K562 (cell line): ENCODE measurements around the gene CCNT1. TPM values are rescaled to one million over a fixed set of nuclear protein-coding genes. Genes with fewer than 3 reads are reported as not detected.

ENCODE experiments used
- ATAC-seq: fragments of 200-7000 bp; cut with Tn5 transposase; 3 replicates; pipeline ENCODE4 v1.9.1; 2020; ENCODE audit warnings: moderate library complexity
- BruUV-seq: library from RNA; stranded (reverse); fragments of 400-500 nt; replicated peaks from 2 replicates; lab custom pipeline; 2021; lab: Mats Ljungman, UMichigan
- CTCF ChIA-PET: fragments of 300-600 bp; formaldehyde crosslinking; extraction: SDS; loops from one replicate; lab custom pipeline; 2021; ENCODE audit warnings: low intra/inter-chr PET ratio; lab: Yijun Ruan, JAX
- POLR2A ChIA-PET: fragments of 300-600, 350-650 bp; sonication (Branson Sonifier 250); formaldehyde crosslinking; extraction: SDS; loops from one replicate; lab custom pipeline; 2021; ENCODE audit warnings: antibody characterized with exemption, inconsistent platforms; lab: Yijun Ruan, JAX
- DNase-seq, 4 experiments: peaks; one replicate each; pipeline versions ENCODE4 v3.0.0 to v3.0.0-alpha.2; 2011 to 2018; ENCODE audit warnings: low spot score in 3 of 4, mixed read lengths in 3 of 4; ENCODE audit errors: extremely low read depth in 1 of 4
- FAIRE-seq: peaks from 2 replicates; lab custom pipeline; 2011; peaks lifted over from hg19 to GRCh38; lab: Jason Lieb, UNC
- H2AFZ ChIP-seq: 2 replicates; pipeline ENCODE4 v1.6.0; 2011; ENCODE audit warnings: low read depth, low read length, control low read depth, inconsistent platforms
- H3K27ac ChIP-seq: fragments of 200-600 bp; 3 replicates; pipeline ENCODE4 v1.8.0; 2011; ENCODE audit warnings: low read depth, mild to moderate bottlenecking, control low read depth, inconsistent platforms, low read length, moderate library complexity, mixed read lengths; ENCODE audit errors: extremely low read depth
- H3K27me3 ChIP-seq, 2 experiments: fragments of 300-600 bp in 1 of 2; 2 replicates in 1 of 2; 3 replicates in 1 of 2; pipeline versions ENCODE4 v1.6.0 to v1.8.0; 2011; ENCODE audit warnings: inconsistent platforms in 2 of 2, low read length in 2 of 2, mild to moderate bottlenecking in 1 of 2, mixed read lengths in 1 of 2, moderate library complexity in 1 of 2; ENCODE audit not compliant: control insufficient read depth in 2 of 2, insufficient read depth in 2 of 2
- H3K36me3 ChIP-seq: fragments of 300-600 bp; 3 replicates; pipeline ENCODE4 v1.8.0; 2011; ENCODE audit warnings: mild to moderate bottlenecking, low read length, inconsistent platforms; ENCODE audit not compliant: control insufficient read depth, insufficient read depth
- H3K4me1 ChIP-seq, 2 experiments: fragments of 200-600 bp in 1 of 2; replicated peaks in 1 of 2; 2 replicates in 1 of 2; 3 replicates in 1 of 2; pipeline versions ENCODE4 v1.5.1 to v1.8.0; 2011; ENCODE audit warnings: inconsistent platforms in 2 of 2, low read length in 2 of 2, mild to moderate bottlenecking in 1 of 2, mixed read lengths in 1 of 2, moderate library complexity in 1 of 2; ENCODE audit not compliant: control insufficient read depth in 2 of 2, insufficient read depth in 2 of 2
- H3K4me2 ChIP-seq: 2 replicates; pipeline ENCODE4 v1.6.1; 2011; ENCODE audit warnings: low read length, control low read depth, inconsistent platforms, mixed read lengths; ENCODE audit not compliant: insufficient read depth
- H3K4me3 ChIP-seq: fragments of 200-600 bp; sonication (generic), shearing (Covaris generic); 2 replicates; pipeline ENCODE4 v1.5.1; 2016; ENCODE audit warnings: control low read depth, inconsistent platforms
- H3K79me2 ChIP-seq: fragments of 200-600 bp; 3 replicates; pipeline ENCODE4 v1.8.0; 2011; ENCODE audit warnings: low read length, inconsistent platforms; ENCODE audit not compliant: control insufficient read depth, insufficient read depth
- H3K9ac ChIP-seq, 2 experiments: 2 replicates each; pipeline versions ENCODE4 v1.6.0 to v1.6.1; 2011; ENCODE audit warnings: low read depth in 2 of 2, low read length in 2 of 2, control low read depth in 1 of 2, inconsistent platforms in 1 of 2, mild to moderate bottlenecking in 1 of 2, mixed read lengths in 1 of 2; ENCODE audit not compliant: insufficient read depth in 1 of 2
- H3K9me1 ChIP-seq: one replicate; pipeline ENCODE4 v1.6.0; 2011; ENCODE audit warnings: inconsistent platforms, mild to moderate bottlenecking, low read length, moderate library complexity; ENCODE audit not compliant: control insufficient read depth, insufficient read depth
- H3K9me3 ChIP-seq: replicated peaks from 2 replicates; pipeline ENCODE4 v1.5.1; 2011; ENCODE audit warnings: low read depth, low read length, inconsistent platforms; ENCODE audit not compliant: control insufficient read depth, insufficient read depth
- H4K20me1 ChIP-seq: replicated peaks from 2 replicates; pipeline ENCODE4 v1.6.1; 2011; ENCODE audit warnings: low read length, inconsistent platforms, mixed read lengths; ENCODE audit not compliant: control insufficient read depth, insufficient read depth
- CCNT2 ChIP-seq: IDR thresholded peaks from 2 replicates; pipeline ENCODE4 v1.6.1; 2011; ENCODE audit warnings: borderline replicate concordance, low read depth, mild to moderate bottlenecking, moderate library complexity, mixed read lengths, low read length; ENCODE audit not compliant: insufficient read length; ENCODE audit errors: extremely low read depth
- ZNF165 ChIP-seq: fragments of 250-450 bp; sonication (Bioruptor Pico); IDR thresholded peaks from 2 replicates; pipeline ENCODE4 v1.4.0; 2020; ENCODE audit warnings: borderline replicate concordance
- ZNF696 ChIP-seq: fragments of 250-450 bp; sonication (Bioruptor Pico); conservative IDR thresholded peaks from 2 replicates; pipeline ENCODE4 v1.4.0; 2020; ENCODE audit warnings: mild to moderate bottlenecking, moderate library complexity
- WGBS: fragments of 100-300 bp; shearing (Covaris generic); methylation state at CpG from one replicate; pipeline ENCODE4 v1.1.6; 2016; ENCODE audit warnings: low coverage, mixed read lengths; ENCODE audit not compliant: insufficient coverage; ENCODE audit errors: missing lambda C conversion rate; 5-methylcytosine and 5-hydroxymethylcytosine counted together
- in situ Hi-C: fragments of 300-500 bp; cut with MboI; formaldehyde crosslinking; loops from 4 replicates; pipeline ENCODE4 v1.15.0; 2018; ENCODE audit warnings: inconsistent platforms, mixed read lengths
- intact Hi-C: fragments of 100-400 bp; cut with micrococcal nuclease; formaldehyde crosslinking; loops from 2 replicates; pipeline ENCODE4 v1.14.2; 2022
- polyA plus RNA-seq, 8 experiments: library from polyadenylated mRNA; depleted of rRNA in 4 of 8; stranded (reverse) in 5 of 8; unstranded in 3 of 8; fragments of >200 nt; fragmentation: Nextera tagmentation in 2 of 8; fragmentation: Illumina TruSeq in 1 of 8; extraction: Ambion mirVana in 2 of 8; extraction: Trizol in 1 of 8; gene quantifications; 2 replicates each; pipeline versions ENCODE4 v1.2.1 to v1.2.3, GENCODE V29; 2011 to 2014; ENCODE audit warnings: inconsistent platforms in 1 of 8, missing spikeins in 1 of 8
- total RNA-seq, 7 experiments: library from RNA; depleted of rRNA in 6 of 7; stranded (reverse); fragments of >200 nt in 6 of 7; fragmentation: Illumina TruSeq in 2 of 7; extraction: Trizol in 2 of 7; gene quantifications; 2 replicates each; pipeline versions ENCODE4 v1.2.1 to v1.2.3, GENCODE V29; 2011 to 2021; ENCODE audit warnings: low replicate concordance in 1 of 7
- TF ChIP-seq, protein P1 (sequence below): fragments of 450-650 bp; IDR thresholded peaks from 2 replicates; pipeline ENCODE4 v1.6.1; 2018; ENCODE audit not compliant: partially characterized antibody
- TF ChIP-seq, protein P2 (sequence below): sonication (generic); formaldehyde crosslinking; IDR thresholded peaks from 2 replicates; pipeline ENCODE4 v1.8.0; 2022; ENCODE audit warnings: mild to moderate bottlenecking, low read depth, missing genetic modification reagents

CCNT1 gene
- total and polyA plus RNA-seq, 9 of the 15 experiments (the other 6 are each of a cell fraction or from before 2014, with no cell fraction given), result 9.7 to 52.4 (median 33.4) TPM

DNA sequence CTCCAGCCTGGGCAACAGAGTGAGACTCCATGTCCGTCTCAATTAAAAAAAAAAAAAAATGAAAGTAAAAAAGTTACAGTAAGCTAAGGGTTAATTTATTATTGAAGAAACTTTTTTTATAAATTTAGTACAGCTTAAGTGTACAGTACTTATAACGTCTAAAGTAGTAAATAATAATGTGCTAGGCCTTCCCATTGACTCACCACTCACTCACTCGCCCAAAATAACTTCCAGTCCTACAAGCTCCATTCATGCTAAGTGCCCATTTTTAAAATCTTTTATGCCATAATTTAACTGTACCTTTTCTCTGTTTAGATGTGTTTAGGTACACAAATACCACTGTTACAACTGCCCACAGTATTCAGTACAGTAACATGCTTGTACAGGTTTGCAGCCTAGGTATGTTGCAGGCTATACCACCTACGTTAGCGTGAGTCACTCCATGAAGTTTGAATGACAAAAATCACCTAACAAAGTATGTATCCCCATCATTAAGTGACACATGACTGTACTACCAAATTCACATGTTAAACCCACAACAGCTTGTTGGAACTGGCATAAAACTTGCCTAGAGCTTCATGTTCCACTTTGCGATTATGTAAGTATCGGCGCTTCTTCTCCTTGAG is 45.2 kb downstream of the CCNT1 start:
- WGBS, result 96% methylated on average over 7 of the region's 8 CpGs
- Histone ChIP-seq H3K9ac (no peak overlapping the region), H3K27ac (no peak overlapping the region), H4K20me1 (no peaks in the 10 kb centered on the region), H3K27me3 (no peaks in the 10 kb centered on the region), H3K4me3 (no peak overlapping the region), H3K4me1 (no peaks in the 10 kb centered on the region), H3K36me3 (peaks cover 90% of the 10 kb centered on the region), H3K9me3 (no peaks in the 10 kb centered on the region), H3K79me2 (peaks cover 44% of the 10 kb centered on the region), H2AFZ (no peak overlapping the region), H3K4me2 (no peak overlapping the region), H3K9me1 (no peaks in the 10 kb centered on the region)
- ATAC-seq (no peak), FAIRE-seq (no peak), DNase-seq (no peak)
- TF ChIP-seq CCNT2, result no peak
- no peak for TF ChIP-seq ZNF165 (CRISPR knock-in tag)
- TF ChIP-seq, protein P1, sequence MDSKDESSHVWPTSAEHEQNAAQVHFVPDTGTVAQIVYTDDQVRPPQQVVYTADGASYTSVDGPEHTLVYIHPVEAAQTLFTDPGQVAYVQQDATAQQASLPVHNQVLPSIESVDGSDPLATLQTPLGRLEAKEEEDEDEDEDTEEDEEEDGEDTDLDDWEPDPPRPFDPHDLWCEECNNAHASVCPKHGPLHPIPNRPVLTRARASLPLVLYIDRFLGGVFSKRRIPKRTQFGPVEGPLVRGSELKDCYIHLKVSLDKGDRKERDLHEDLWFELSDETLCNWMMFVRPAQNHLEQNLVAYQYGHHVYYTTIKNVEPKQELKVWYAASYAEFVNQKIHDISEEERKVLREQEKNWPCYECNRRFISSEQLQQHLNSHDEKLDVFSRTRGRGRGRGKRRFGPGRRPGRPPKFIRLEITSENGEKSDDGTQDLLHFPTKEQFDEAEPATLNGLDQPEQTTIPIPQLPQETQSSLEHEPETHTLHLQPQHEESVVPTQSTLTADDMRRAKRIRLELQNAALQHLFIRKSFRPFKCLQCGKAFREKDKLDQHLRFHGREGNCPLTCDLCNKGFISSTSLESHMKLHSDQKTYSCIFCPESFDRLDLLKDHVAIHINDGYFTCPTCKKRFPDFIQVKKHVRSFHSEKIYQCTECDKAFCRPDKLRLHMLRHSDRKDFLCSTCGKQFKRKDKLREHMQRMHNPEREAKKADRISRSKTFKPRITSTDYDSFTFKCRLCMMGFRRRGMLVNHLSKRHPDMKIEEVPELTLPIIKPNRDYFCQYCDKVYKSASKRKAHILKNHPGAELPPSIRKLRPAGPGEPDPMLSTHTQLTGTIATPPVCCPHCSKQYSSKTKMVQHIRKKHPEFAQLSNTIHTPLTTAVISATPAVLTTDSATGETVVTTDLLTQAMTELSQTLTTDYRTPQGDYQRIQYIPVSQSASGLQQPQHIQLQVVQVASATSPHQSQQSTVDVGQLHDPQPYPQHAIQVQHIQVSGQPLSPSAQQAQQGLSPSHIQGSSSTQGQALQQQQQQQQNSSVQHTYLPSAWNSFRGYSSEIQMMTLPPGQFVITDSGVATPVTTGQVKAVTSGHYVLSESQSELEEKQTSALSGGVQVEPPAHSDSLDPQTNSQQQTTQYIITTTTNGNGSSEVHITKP, result no peak
- no peak for TF ChIP-seq ZNF696
- TF ChIP-seq, protein P2, sequence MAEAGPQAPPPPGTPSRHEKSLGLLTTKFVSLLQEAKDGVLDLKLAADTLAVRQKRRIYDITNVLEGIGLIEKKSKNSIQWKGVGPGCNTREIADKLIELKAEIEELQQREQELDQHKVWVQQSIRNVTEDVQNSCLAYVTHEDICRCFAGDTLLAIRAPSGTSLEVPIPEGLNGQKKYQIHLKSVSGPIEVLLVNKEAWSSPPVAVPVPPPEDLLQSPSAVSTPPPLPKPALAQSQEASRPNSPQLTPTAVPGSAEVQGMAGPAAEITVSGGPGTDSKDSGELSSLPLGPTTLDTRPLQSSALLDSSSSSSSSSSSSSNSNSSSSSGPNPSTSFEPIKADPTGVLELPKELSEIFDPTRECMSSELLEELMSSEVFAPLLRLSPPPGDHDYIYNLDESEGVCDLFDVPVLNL, result no peak
- TSS peak; percentile 4 for BruUV-seq
- ChIA-PET POLR2A (interaction anchor here (0.6 to 5.3 kb wide), 6 partner anchors 8 to 160 kb away, joined by 3 to 45 read pairs (median 6); partner anchors contain the start of gene KANSL2), CTCF (no interaction called here)
- in situ Hi-C loops (no loop called here), intact Hi-C loops (no loop called here)
